ENCODE data around the gene PDIA4.
"Not testable (repeated sequence)": the region's sequence is repeated elsewhere in the genome, so short reads cannot be mapped to it uniquely, and the experiment has no call there.

The PDIA4 gene

DNA sequence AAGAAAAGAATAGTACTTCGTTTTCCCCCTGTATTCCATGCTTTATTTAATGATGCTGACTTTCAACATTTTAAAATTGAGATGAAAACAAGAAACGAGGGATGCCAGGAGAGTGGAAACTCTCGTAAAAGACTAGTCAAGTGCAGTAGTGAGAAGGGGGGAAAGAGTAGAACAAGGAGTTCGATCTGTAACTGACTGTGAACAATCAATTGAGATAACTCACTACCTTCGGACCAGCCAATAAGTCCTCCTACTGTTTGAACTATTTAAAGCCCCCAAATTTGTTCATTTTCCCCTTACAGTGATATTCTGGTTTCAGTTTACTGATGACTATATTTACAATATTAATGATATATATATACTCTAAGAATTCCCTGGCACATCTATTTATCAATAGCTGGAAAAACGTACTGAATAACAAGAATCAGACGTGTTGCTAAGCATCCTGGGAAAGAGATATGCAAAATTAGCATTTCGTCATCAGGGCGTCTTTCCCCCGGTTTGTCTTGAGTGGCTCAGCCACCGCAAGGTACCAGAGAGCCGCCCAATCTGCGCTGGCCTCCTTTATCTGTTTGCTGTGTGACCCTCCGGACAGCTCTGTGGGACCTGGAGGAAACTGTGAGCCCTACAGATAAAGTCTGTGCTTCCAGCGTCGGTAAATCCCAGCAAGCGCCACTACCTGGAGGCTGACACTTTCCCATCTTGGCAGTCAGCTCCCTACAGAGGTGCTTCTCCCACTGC is 41.1 kb downstream of the PDIA4 start:
- in situ Hi-C loops (cut with MboI; ENCODE audit: low sequenced_read_pairs, unreplicated experiment): no loop called here
- DNase-seq (ENCODE audit: low spot score): peak; percentile 91
- TF ChIP-seq, protein P1, sequence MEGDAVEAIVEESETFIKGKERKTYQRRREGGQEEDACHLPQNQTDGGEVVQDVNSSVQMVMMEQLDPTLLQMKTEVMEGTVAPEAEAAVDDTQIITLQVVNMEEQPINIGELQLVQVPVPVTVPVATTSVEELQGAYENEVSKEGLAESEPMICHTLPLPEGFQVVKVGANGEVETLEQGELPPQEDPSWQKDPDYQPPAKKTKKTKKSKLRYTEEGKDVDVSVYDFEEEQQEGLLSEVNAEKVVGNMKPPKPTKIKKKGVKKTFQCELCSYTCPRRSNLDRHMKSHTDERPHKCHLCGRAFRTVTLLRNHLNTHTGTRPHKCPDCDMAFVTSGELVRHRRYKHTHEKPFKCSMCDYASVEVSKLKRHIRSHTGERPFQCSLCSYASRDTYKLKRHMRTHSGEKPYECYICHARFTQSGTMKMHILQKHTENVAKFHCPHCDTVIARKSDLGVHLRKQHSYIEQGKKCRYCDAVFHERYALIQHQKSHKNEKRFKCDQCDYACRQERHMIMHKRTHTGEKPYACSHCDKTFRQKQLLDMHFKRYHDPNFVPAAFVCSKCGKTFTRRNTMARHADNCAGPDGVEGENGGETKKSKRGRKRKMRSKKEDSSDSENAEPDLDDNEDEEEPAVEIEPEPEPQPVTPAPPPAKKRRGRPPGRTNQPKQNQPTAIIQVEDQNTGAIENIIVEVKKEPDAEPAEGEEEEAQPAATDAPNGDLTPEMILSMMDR (IDR thresholded peaks at IDR 0.05; ENCODE audit: borderline replicate concordance, control extremely low read depth, extremely low read depth, insufficient read depth, missing control alignments): no peak

DNA sequence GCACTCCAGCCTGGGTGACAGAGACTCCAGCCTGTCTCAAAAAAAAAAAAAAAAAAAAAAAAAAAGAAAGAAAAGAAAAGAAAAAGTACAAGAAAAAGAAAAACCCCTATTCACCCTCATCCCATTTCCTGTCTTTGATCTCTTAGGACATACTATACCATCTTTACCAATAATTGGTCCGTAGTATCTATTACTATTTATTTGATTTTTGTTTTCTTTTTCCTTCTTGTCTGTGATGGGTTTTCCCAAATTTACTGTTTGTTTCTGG is 41.6 kb downstream of the PDIA4 start:
- DNase-seq (ENCODE audit: low spot score): no peak
- in situ Hi-C loops (cut with MboI; ENCODE audit: low sequenced_read_pairs, unreplicated experiment): no loop called here
- TF ChIP-seq, protein P1 (IDR thresholded peaks at IDR 0.05; ENCODE audit: borderline replicate concordance, control extremely low read depth, extremely low read depth, insufficient read depth, missing control alignments): no peak

DNA sequence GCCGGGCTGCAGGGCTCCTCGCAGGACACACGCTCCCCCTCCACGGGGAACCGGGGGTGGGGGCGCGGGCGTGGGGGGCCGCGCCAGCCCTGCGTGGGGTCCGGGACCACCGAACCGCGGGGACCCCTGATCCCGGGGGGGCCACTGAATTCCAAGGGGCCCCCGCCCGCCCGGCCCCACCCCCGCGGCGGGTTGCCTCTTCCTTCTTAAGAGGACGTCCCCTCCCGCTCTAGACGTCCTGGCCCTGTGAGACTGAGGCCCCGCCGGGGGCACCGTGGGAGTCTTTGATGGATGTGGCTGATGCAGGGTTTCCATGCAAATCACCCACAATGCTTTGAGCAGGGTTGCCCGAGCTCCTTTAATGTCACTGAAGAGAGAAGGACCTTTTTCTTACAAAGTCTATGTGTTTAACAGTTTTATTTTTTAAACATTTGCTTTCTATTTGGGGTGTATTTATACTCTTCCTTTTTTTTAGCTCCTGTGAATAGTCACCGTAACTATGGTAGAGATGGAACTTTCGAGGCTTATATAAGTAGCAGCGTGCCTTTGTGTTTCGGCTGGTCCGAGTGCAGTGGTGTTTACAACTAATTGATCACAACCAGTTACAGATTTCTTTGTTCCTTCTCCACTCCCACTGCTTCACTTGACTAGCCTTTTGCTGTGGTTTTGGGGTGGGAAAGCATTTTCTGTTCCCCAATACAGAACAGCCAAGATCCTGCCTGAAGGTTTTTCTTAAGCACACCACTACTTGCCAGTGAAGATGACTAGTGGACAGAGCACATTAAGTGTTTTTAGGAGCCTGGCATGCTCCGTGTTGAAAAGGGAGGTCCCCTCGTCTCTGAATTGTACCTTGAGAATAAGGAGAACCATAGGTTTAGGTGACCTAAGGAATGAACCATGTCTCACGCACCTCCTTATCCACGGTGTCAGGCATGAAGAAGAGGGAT is 44.8 kb downstream of the PDIA4 start:
- in situ Hi-C loops (cut with MboI; ENCODE audit: low sequenced_read_pairs, unreplicated experiment): no loop called here
- TF ChIP-seq, protein P1 (IDR thresholded peaks at IDR 0.05; ENCODE audit: borderline replicate concordance, control extremely low read depth, extremely low read depth, insufficient read depth, missing control alignments): no peak
- DNase-seq (ENCODE audit: low spot score): peak; percentile 84

DNA sequence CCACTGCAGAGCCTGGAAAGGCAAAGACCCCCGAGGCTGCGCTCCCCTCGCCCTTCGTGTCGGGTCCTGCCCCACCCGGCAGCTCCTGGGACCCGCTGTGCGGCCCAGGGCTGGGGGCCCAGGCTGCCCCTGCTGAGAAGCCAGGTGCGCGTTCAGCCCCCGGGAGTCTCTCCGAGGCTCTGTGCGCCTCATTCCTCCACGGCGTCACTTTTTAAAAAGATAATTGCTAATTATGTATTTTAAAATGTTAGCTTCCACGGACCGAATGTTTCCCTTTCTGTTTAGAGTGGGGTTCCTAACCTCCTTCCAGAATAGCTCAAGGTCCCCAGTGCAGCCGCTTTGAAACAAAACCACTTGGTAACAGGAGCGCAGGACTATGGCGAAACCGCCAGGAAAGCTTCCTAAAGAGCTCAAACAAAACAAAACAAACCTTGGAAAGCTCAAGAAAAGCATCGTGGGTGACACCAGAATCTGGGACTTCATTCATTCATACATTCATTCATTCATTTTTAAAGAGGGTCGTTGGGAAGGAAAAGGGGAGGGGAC is 45.6 kb downstream of the PDIA4 start:
- no peak for DNase-seq (ENCODE audit: low spot score)
- TF ChIP-seq, protein P1 (IDR thresholded peaks at IDR 0.05; ENCODE audit: borderline replicate concordance, control extremely low read depth, extremely low read depth, insufficient read depth, missing control alignments): no peak
- in situ Hi-C loops (cut with MboI; ENCODE audit: low sequenced_read_pairs, unreplicated experiment): no loop called here

DNA sequence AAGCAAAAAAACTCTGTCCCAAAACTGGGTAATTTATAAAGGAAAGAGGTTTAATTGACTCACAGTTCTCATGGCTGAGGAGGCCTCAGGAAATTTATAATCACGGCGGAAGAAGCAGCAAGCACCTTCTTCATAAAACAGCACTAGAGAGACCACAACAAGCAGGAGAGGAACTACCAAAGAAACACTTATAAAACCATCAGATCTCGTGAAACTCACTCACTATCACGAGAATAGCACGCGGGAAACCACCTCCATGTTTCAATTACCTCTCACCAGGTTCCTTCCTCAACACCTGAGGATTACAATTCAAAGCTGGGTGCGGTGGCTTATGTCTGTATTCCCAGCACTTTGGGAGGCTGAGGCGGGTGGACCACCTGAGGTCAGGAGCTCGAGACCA is 48.5 kb downstream of the PDIA4 start:
- no peak for DNase-seq (ENCODE audit: low spot score)
- TF ChIP-seq, protein P1 (IDR thresholded peaks at IDR 0.05; ENCODE audit: borderline replicate concordance, control extremely low read depth, extremely low read depth, insufficient read depth, missing control alignments): no peak
- in situ Hi-C loops (cut with MboI; ENCODE audit: low sequenced_read_pairs, unreplicated experiment): no loop called here

DNA sequence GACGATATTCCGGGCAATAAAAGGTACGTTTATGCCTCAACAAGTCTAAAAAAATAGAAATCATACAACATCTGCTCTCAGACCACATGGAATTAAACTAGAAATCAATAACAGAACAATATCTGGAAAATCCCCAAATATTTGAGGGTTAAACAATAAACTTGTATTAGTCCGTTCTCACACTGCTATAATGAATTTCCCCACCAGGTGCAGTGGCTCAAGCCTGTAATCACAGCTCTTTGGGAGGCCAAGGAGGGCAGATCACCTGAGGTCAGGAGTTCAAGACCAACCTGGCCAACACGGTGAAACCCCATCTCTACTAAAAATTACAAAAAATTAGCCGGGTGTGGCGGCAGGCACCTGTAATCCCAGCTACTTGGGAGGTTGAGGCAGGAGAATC is 49.2 kb downstream of the PDIA4 start:
- DNase-seq (ENCODE audit: low spot score); in situ Hi-C loops (cut with MboI; ENCODE audit: low sequenced_read_pairs, unreplicated experiment): not testable (repeated sequence)

DNA sequence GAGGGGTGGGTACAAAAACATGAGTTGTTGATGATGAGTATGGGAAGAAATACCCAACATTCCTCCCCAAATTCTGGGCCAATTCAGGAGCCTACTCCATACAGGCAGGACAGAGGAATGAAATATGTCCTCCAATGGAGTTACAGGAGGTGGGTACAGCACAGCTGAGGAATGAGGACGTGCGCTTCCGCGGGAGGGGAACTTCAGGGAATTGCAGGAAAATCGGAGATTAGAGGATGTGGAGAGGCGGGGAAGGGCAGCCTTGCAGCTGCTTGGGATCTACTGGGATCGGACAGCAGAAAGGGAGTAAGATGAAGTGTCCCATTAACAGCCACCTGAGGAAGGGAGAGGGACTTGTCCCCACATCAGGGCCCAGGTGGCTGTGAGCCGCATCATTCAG is 50.2 kb downstream of the PDIA4 start:
- TF ChIP-seq, protein P1 (IDR thresholded peaks at IDR 0.05; ENCODE audit: borderline replicate concordance, control extremely low read depth, extremely low read depth, insufficient read depth, missing control alignments): no peak
- no peak for DNase-seq (ENCODE audit: low spot score)
- in situ Hi-C loops (cut with MboI; ENCODE audit: low sequenced_read_pairs, unreplicated experiment): no loop called here

Data from GM13976 (cell line).